DMS79 treated with DMSO at 0.1 percent for 48 hours (cell line): Measurements from ENCODE around the gene LAMA4.

Source experiments
- DNase-seq: peaks from one replicate; lab custom pipeline; 2025; lab: John Stamatoyannopoulos, UW

The LAMA4 gene

GRCh38 chr6:112279031-112279935, 24.9 kb upstream of the LAMA4 start:
- DNase-seq, result no peak

GRCh38 chr6:112275365-112275764, 21.0 kb upstream of the LAMA4 start:
- DNase-seq, result no peak

GRCh38 chr6:112274774-112275173, 20.4 kb upstream of the LAMA4 start:
- no peak for DNase-seq

GRCh38 chr6:112272799-112273198, 18.4 kb upstream of the LAMA4 start:
- DNase-seq, result no peak

- no peak for DNase-seq
Measured at GRCh38 chr6:112270756-112271155, 16.4 kb upstream of the LAMA4 start.

GRCh38 chr6:112269979-112270566, 15.7 kb upstream of the LAMA4 start:
- no peak for DNase-seq

- DNase-seq, result no peak
Measured at GRCh38 chr6:112269114-112269513, 14.7 kb upstream of the LAMA4 start.

- no peak for DNase-seq
Measured at GRCh38 chr6:112268654-112269053, 14.3 kb upstream of the LAMA4 start.

- DNase-seq, result no peak
Measured at GRCh38 chr6:112268019-112268418, 13.7 kb upstream of the LAMA4 start.

GRCh38 chr6:112266331-112266730, 12.0 kb upstream of the LAMA4 start:
- no peak for DNase-seq

GRCh38 chr6:112259337-112259675, 4.9 kb upstream of the LAMA4 start:
- DNase-seq, result no peak

- DNase-seq, result no peak
Measured at GRCh38 chr6:112258642-112259336, 4.4 kb upstream of the LAMA4 start.

GRCh38 chr6:112257178-112257855, 3.0 kb upstream of the LAMA4 start:
- DNase-seq, result no peak

- DNase-seq, result no peak
Measured at GRCh38 chr6:112254921-112255320, 554 bp upstream of the LAMA4 start.

GRCh38 chr6:112253498-112253840, 898 bp downstream of the LAMA4 start:
- DNase-seq, result no peak

GRCh38 chr6:112252571-112253497, 1.5 kb downstream of the LAMA4 start:
- DNase-seq, result no peak

GRCh38 chr6:112251171-112251875, 3.0 kb downstream of the LAMA4 start:
- no peak for DNase-seq

- no peak for DNase-seq
Measured at GRCh38 chr6:112249489-112249888, 4.9 kb downstream of the LAMA4 start.

GRCh38 chr6:112247275-112247674, 7.1 kb downstream of the LAMA4 start:
- DNase-seq, result no peak

- no peak for DNase-seq
Measured at GRCh38 chr6:112245511-112246203, 8.7 kb downstream of the LAMA4 start.
